Natural killer cell (primary cell): ENCODE measurements around the gene FARP2. TPM values are rescaled to one million over a fixed set of nuclear protein-coding genes. Genes with fewer than 3 reads are reported as not detected.
"Not testable (repeated sequence)": the region's sequence is repeated elsewhere in the genome, so short reads cannot be mapped to it uniquely, and the experiment has no call there.

ENCODE experiments used
- ATAC-seq, 3 donors: fragments of 150-1000 bp in 2 of 3; fragments of 200-7000 bp in 1 of 3; cut with Tn5 transposase; 1 replicate in 1 of 3; 2 replicates in 2 of 3; pipeline ENCODE4 v1.10.0; 2021; ENCODE audit warnings: mild to moderate bottlenecking in 2 of 3, moderate library complexity in 2 of 3
- DNase-seq, 2 donors: peaks; one replicate each; pipeline versions ENCODE4 v3.0.0 to v3.0.0-alpha.2; 2013 to 2021; ENCODE audit warnings: mixed read lengths in 1 of 2
- H3K27ac ChIP-seq: one replicate; pipeline ENCODE4 v1.5.1; 2013; ENCODE audit warnings: mild to moderate bottlenecking, low read length
- H3K27me3 ChIP-seq: one replicate; pipeline ENCODE4 v1.6.1; 2013; ENCODE audit warnings: low read length; ENCODE audit not compliant: control insufficient read depth, insufficient read depth
- H3K36me3 ChIP-seq: one replicate; pipeline ENCODE4 v1.6.1; 2013; ENCODE audit warnings: low read length; ENCODE audit not compliant: control insufficient read depth, insufficient read depth
- H3K4me1 ChIP-seq: one replicate; pipeline ENCODE4 v1.6.1; 2013; ENCODE audit warnings: low read length; ENCODE audit not compliant: control insufficient read depth, insufficient read depth
- H3K4me3 ChIP-seq: one replicate; pipeline ENCODE4 v1.5.1; 2013; ENCODE audit warnings: low read length
- H3K9me3 ChIP-seq: one replicate; pipeline ENCODE4 v1.6.1; 2013; ENCODE audit warnings: low read length; ENCODE audit not compliant: control insufficient read depth, insufficient read depth
- H3K27ac Mint-ChIP-seq, 2 donors: one replicate each; pipeline ENCODE4 v1.8.0; 2022; ENCODE audit warnings: mild to moderate bottlenecking in 2 of 2, mixed read lengths in 2 of 2, moderate library complexity in 1 of 2
- H3K27me3 Mint-ChIP-seq, 2 donors: one replicate each; pipeline ENCODE4 v1.8.0; 2022; ENCODE audit warnings: low read depth in 2 of 2, mixed read lengths in 2 of 2
- H3K36me3 Mint-ChIP-seq: one replicate; pipeline ENCODE4 v1.8.0; 2022; ENCODE audit warnings: mixed read lengths
- H3K4me1 Mint-ChIP-seq, 2 donors: one replicate each; pipeline ENCODE4 v1.8.0; 2022; ENCODE audit warnings: mixed read lengths in 2 of 2
- H3K4me3 Mint-ChIP-seq: one replicate; pipeline ENCODE4 v1.8.0; 2022; ENCODE audit warnings: mild to moderate bottlenecking, moderate library complexity, mixed read lengths
- H3K9me3 Mint-ChIP-seq, 2 donors: one replicate each; pipeline ENCODE4 v1.8.0; 2022; ENCODE audit warnings: mixed read lengths in 2 of 2
- WGBS: methylation state at CpG from one replicate; pipeline ENCODE4 v1.1.7; 2013; ENCODE audit warnings: missing lambda C conversion rate; ENCODE audit not compliant: insufficient coverage; 5-methylcytosine and 5-hydroxymethylcytosine counted together
- intact Hi-C: fragments of 100-400 bp; cut with micrococcal nuclease; formaldehyde crosslinking; loops from one replicate; pipeline ENCODE4 v1.14.2; 2022
- total RNA-seq, 4 donors: library from RNA; stranded (reverse); fragments of 120-200 nt in 1 of 4; gene quantifications; one replicate each; pipeline versions ENCODE4 v1.2.3 to v1.2.4, GENCODE V29; 2013 to 2022
- TF ChIP-seq, protein P1 (sequence below): fragments of 200-600 bp; IDR thresholded peaks from one replicate; pipeline ENCODE4 v1.8.0; 2022; ENCODE audit warnings: antibody characterized with exemption

Gene FARP2
- total RNA-seq, 3 donors from 2014 or later (not counting 1 experiment from before 2014, with no cell fraction given): 26.8 to 40.6 (median 31.6) TPM

DNA sequence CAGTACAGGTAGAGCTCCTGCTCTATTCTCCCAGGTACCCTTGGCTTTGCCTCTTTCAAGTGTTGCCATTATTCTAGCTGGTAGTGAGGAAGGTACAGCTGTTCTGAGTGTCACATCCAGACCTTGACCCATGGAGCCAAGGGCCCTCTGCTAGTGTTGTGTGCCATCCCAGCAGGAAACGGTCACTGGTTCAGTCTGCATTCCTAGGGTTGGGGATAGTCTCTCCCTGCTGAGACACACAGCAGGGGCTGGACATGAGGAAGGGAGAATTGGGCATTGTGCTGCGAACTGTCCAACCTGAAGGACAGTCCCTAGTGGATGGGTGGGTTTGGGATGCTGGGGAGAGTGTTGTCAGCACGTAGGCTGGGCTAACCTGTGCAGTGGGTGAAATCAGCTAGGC lies 59.1 kb downstream of the FARP2 start:
- peaks cover 24% of the 10 kb centered on the region for H3K36me3 ChIP-seq
- H3K9me3 Mint-ChIP-seq: no peaks in the 10 kb centered on the region
- H3K36me3 Mint-ChIP-seq: no peaks in the 10 kb centered on the region
- TF ChIP-seq, protein P1, sequence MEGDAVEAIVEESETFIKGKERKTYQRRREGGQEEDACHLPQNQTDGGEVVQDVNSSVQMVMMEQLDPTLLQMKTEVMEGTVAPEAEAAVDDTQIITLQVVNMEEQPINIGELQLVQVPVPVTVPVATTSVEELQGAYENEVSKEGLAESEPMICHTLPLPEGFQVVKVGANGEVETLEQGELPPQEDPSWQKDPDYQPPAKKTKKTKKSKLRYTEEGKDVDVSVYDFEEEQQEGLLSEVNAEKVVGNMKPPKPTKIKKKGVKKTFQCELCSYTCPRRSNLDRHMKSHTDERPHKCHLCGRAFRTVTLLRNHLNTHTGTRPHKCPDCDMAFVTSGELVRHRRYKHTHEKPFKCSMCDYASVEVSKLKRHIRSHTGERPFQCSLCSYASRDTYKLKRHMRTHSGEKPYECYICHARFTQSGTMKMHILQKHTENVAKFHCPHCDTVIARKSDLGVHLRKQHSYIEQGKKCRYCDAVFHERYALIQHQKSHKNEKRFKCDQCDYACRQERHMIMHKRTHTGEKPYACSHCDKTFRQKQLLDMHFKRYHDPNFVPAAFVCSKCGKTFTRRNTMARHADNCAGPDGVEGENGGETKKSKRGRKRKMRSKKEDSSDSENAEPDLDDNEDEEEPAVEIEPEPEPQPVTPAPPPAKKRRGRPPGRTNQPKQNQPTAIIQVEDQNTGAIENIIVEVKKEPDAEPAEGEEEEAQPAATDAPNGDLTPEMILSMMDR: no peak
- H3K27ac ChIP-seq: no peak overlapping the region
- H3K27ac Mint-ChIP-seq: no peak overlapping the region
- no peak for DNase-seq
- H3K27me3 Mint-ChIP-seq: no peaks in the 10 kb centered on the region
- ATAC-seq: no peak
- H3K4me3 ChIP-seq: no peak overlapping the region
- no peaks in the 10 kb centered on the region for H3K9me3 ChIP-seq
- intact Hi-C loops: no loop called here
- 95% methylated on average over 3 of the region's 3 CpGs for WGBS
- no peak overlapping the region for H3K4me3 Mint-ChIP-seq
- H3K27me3 ChIP-seq: no peaks in the 10 kb centered on the region
- H3K4me1 Mint-ChIP-seq: no peaks in the 10 kb centered on the region
- H3K4me1 ChIP-seq: no peaks in the 10 kb centered on the region

DNA sequence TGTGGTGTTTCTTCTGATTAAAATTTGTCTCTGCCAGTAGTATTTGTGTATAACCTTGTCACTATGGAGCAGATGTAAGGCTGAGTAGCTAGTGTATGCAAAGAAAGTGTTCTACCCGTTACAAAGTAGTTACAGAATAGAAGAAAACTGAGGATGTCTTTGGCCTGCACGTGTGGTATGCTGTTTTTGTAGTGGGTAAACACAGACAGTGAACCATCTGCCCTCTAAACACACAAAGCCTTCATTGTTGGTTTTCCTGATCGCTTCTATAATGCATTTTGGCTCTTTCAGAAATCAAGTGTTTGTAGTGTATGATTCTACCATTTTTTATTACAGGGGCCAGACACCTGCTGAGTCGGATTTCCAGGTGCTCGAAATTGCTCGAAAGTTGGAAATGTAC lies 61.5 kb downstream of the FARP2 start:
- Mint-ChIP-seq H3K27ac (no peak overlapping the region), H3K36me3 (peaks cover 4% of the 10 kb centered on the region), H3K27me3 (no peaks in the 10 kb centered on the region), H3K9me3 (peaks cover 1 to 4% of the 10 kb centered on the region in 2 donors), H3K4me3 (no peak overlapping the region), H3K4me1 (no peaks in the 10 kb centered on the region)
- no peak for DNase-seq
- H3K4me3 ChIP-seq: no peak overlapping the region
- TF ChIP-seq, protein P1: no peak
- no peaks in the 10 kb centered on the region for H3K4me1 ChIP-seq
- H3K9me3 ChIP-seq: no peaks in the 10 kb centered on the region
- H3K36me3 ChIP-seq: peaks cover 17% of the 10 kb centered on the region
- WGBS: 98% methylated on average over 5 of the region's 6 CpGs
- no peaks in the 10 kb centered on the region for H3K27me3 ChIP-seq
- intact Hi-C loops: no loop called here
- H3K27ac ChIP-seq: no peak overlapping the region
- ATAC-seq: no peak

GRCh38 chr2:241421330-241421729 lies 65.2 kb downstream of the FARP2 start:
- no peak for ATAC-seq
- H3K27me3 Mint-ChIP-seq: no peaks in the 10 kb centered on the region
- H3K27ac ChIP-seq: no peak overlapping the region
- H3K9me3 Mint-ChIP-seq: peaks cover 14 to 18% of the 10 kb centered on the region in 2 donors
- peaks cover 5% of the 10 kb centered on the region for H3K36me3 ChIP-seq
- TF ChIP-seq, protein P1: no peak
- intact Hi-C loops: no loop called here
- no peak overlapping the region for H3K4me3 Mint-ChIP-seq
- H3K9me3 ChIP-seq: peaks cover 4% of the 10 kb centered on the region
- H3K4me1 Mint-ChIP-seq: no peaks in the 10 kb centered on the region
- H3K36me3 Mint-ChIP-seq: peaks cover 25% of the 10 kb centered on the region
- H3K27ac Mint-ChIP-seq: no peak overlapping the region
- no peaks in the 10 kb centered on the region for H3K27me3 ChIP-seq
- 99% methylated on average over 3 of the region's 3 CpGs for WGBS
- no peak for DNase-seq
- no peak overlapping the region for H3K4me3 ChIP-seq
- H3K4me1 ChIP-seq: no peaks in the 10 kb centered on the region

DNA sequence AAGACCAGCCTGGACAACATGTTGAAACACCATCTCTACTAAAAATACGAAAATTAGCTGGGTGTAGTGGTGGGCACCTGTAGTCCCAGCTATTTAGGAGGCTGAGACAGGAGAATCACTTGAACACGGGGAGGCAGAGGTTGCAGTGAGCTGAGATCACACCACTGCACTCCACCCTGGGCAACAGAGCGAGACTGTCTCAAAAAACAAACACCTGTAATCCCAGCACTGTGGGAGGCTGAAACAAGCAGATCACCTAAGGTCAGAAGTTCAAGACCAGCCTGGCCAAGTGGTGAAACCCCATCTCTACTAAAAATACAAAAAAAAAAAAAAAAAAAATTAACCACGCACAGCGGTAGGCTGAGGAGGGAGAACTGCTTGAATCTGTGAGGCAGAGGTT lies 65.9 kb downstream of the FARP2 start:
- H3K4me3 Mint-ChIP-seq, H3K9me3 ChIP-seq, H3K27me3 ChIP-seq, intact Hi-C loops, H3K36me3 ChIP-seq, H3K27ac ChIP-seq, H3K27ac Mint-ChIP-seq, H3K4me1 ChIP-seq, H3K4me3 ChIP-seq, H3K27me3 Mint-ChIP-seq, ATAC-seq, DNase-seq, H3K4me1 Mint-ChIP-seq: not testable (repeated sequence)
- Mint-ChIP-seq H3K36me3 (peaks cover 25% of the 10 kb centered on the region), H3K9me3 (peaks cover 14 to 18% of the 10 kb centered on the region in 2 donors)
- 87% methylated on average over 3 of the region's 5 CpGs for WGBS
